ENCODE results near the gene ZNF518A. TPM values are rescaled to one million over a fixed set of nuclear protein-coding genes. Genes with fewer than 3 reads are reported as not detected.

ZNF518A gene
- total RNA-seq, 2 donors from 2014 or later, result 28.5 to 29.4 TPM

- H3K27ac ChIP-seq, result peak overlapping the region; percentile 33
- H3K4me3 ChIP-seq, result peak overlapping the region; percentile 16
- H3K9ac ChIP-seq (ENCODE audit: low read depth in 2 of 2, low read length in 2 of 2), result peak overlapping the region in 1 of 2 donors; percentile 19
These were observed 5.6 kb upstream of the ZNF518A start for GRCh38 chr10:96124230-96125141.

DNA sequence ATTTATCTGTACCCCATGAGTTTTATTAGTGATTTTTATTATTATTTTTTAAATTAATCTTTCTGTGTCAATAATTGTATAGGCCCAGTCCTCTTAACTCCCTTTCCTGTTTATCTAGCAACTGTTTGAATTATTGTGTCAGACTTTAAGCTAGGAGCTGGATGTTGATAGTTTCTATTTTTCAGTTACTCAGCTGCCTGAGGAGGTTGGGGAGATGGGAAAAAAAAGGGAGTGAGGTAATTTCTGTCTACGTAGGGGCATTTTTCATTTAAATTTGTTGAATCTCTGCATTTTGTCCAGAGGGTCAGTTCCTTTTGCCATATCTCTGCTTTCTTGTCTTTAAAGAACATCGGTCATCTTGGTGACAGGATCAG lies 5.0 kb upstream of the ZNF518A start:
- no peak for DNase-seq
- Histone ChIP-seq H3K4me3 (peak overlapping the region; percentile 16), H3K27ac (no peak overlapping the region), H3K27me3 (no peaks in the 10 kb centered on the region), H3K9me3 (no peaks in the 10 kb centered on the region), H3K4me1 (no peaks in the 10 kb centered on the region), H3K9ac (ENCODE audit: low read depth in 2 of 2, low read length in 2 of 2) (no peak overlapping the region), H3K36me3 (no peaks in the 10 kb centered on the region)
- TF ChIP-seq CTCF (IDR thresholded peaks at IDR 0.05), result no peak
- intact Hi-C loops (cut with DNase I), result loop anchor here (5.0 kb wide), 1 partner anchor 33 kb away; no protein-coding TSS in a partner anchor

More at GRCh38 chr10:96124230-96125141, 5.6 kb upstream of the ZNF518A start:
- Histone ChIP-seq H3K27me3 (no peaks in the 10 kb centered on the region), H3K4me1 (no peaks in the 10 kb centered on the region), H3K9me3 (no peaks in the 10 kb centered on the region), H3K36me3 (no peaks in the 10 kb centered on the region)
- DNase-seq, result peak; percentile 74
- intact Hi-C loops (cut with DNase I), result loop anchor here (5.0 kb wide), 1 partner anchor 32 kb away; no protein-coding TSS in a partner anchor
- no peak for TF ChIP-seq CTCF (IDR thresholded peaks at IDR 0.05)

- peak; percentile 75 for DNase-seq
- no peaks in the 10 kb centered on the region for H3K27me3 ChIP-seq
- TF ChIP-seq CTCF (IDR thresholded peaks at IDR 0.05), result no peak
- H3K4me3 ChIP-seq, result peak overlapping the region; percentile 66
- no peaks in the 10 kb centered on the region for H3K36me3 ChIP-seq
- H3K9ac ChIP-seq (ENCODE audit: low read depth in 2 of 2, low read length in 2 of 2), result peak overlapping the region; percentile 83 to 92
- H3K9me3 ChIP-seq, result no peaks in the 10 kb centered on the region
- no peaks in the 10 kb centered on the region for H3K4me1 ChIP-seq
- H3K27ac ChIP-seq, result peak overlapping the region; percentile 94
- intact Hi-C loops (cut with DNase I), result loop anchor here (10.0 kb wide), 1 partner anchor 96 kb away; no protein-coding TSS in a partner anchor
These were observed 364 bp downstream of the ZNF518A start for GRCh38 chr10:96130326-96130995.

DNA sequence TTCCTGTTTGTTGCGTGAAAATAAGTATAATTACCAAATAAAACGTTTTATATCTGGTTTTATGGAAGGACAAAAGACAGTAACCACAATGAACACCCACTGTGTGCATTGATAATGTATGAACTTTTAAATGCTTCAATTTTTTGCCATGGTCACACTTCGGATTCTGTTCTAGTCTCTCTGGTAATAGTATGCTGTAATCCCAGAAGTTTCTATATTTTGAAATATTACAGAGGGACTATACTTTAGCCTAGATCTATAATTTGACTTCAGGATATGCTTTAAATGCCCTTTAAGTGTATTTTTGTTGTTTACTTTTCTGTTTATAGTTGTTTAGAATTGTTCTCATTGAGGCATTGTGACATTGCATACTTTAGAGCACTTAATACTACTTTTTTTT lies 1.5 kb downstream of the ZNF518A start:
- Histone ChIP-seq H3K9ac (ENCODE audit: low read depth in 2 of 2, low read length in 2 of 2) (no peak overlapping the region), H3K27ac (no peak overlapping the region), H3K36me3 (no peaks in the 10 kb centered on the region), H3K27me3 (no peaks in the 10 kb centered on the region), H3K4me1 (no peaks in the 10 kb centered on the region), H3K4me3 (no peak overlapping the region), H3K9me3 (no peaks in the 10 kb centered on the region)
- no peak for DNase-seq
- no peak for TF ChIP-seq CTCF (IDR thresholded peaks at IDR 0.05)
- intact Hi-C loops (cut with DNase I), result loop anchor here (10.0 kb wide), 1 partner anchor 97 kb away; no protein-coding TSS in a partner anchor

DNA sequence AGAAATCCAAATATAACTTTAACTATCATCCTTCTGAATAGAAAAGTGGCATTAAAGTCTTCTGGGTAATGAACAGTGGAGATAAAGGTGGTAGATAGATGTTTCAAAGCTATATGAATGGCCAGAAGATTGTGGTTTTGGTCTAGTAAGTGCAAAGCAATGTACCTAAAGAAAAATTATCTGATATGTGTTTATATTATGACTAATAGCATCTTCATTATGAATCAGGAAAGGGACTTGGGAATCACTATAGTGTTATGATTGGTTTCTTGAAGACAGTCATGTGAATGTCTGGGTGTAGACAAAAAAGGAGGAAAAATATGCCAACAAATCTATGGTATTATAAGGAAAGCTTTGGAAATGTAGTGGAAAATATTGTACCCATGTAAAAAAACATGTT lies 3.0 kb downstream of the ZNF518A start:
- TF ChIP-seq CTCF (IDR thresholded peaks at IDR 0.05), result no peak
- no peak for DNase-seq
- intact Hi-C loops (cut with DNase I), result loop anchor here (10.0 kb wide), 1 partner anchor 98 kb away; no protein-coding TSS in a partner anchor
- no peak overlapping the region for H3K4me3 ChIP-seq
- H3K27me3 ChIP-seq, result no peaks in the 10 kb centered on the region
- no peaks in the 10 kb centered on the region for H3K9me3 ChIP-seq
- H3K9ac ChIP-seq (ENCODE audit: low read depth in 2 of 2, low read length in 2 of 2), result no peak overlapping the region
- no peaks in the 10 kb centered on the region for H3K36me3 ChIP-seq
- no peak overlapping the region for H3K27ac ChIP-seq
- no peaks in the 10 kb centered on the region for H3K4me1 ChIP-seq
